ENCODE results near the gene IGFBP1.
A peak's percentile ranks its signal among the peaks of the same experiment; 100 is the strongest.
"Not testable (repeated sequence)": the region's sequence is repeated elsewhere in the genome, so short reads cannot be mapped to it uniquely, and the experiment has no call there.

The IGFBP1 gene

DNA sequence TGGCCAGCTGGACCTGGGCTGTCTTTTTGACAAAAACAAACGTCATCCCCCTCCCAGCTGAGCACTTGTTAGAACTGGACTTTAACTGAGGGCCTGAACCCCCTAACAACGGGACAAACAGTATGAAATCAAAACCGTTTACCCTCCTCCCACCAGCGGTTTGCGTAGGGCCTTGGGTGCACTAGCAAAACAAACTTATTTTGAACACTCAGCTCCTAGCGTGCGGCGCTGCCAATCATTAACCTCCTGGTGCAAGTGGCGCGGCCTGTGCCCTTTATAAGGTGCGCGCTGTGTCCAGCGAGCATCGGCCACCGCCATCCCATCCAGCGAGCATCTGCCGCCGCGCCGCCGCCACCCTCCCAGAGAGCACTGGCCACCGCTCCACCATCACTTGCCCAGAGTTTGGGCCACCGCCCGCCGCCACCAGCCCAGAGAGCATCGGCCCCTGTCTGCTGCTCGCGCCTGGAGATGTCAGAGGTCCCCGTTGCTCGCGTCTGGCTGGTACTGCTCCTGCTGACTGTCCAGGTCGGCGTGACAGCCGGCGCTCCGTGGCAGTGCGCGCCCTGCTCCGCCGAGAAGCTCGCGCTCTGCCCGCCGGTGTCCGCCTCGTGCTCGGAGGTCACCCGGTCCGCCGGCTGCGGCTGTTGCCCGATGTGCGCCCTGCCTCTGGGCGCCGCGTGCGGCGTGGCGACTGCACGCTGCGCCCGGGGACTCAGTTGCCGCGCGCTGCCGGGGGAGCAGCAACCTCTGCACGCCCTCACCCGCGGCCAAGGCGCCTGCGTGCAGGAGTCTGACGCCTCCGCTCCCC lies at the start of gene IGFBP1:
Gene IGFBP1, plus strand, starts transcription at position 304 of the 808 bp plus-strand sequence. Its CDS starts 165 bp downstream, at position 469.
- no peak for FAIRE-seq
- DNase-seq (ENCODE audit: insufficient read length, low spot score): no peak
- TF ChIP-seq POLR2A (IDR thresholded peaks at IDR 0.05; ENCODE audit: low read depth, low read length): peak; percentile 63

DNA sequence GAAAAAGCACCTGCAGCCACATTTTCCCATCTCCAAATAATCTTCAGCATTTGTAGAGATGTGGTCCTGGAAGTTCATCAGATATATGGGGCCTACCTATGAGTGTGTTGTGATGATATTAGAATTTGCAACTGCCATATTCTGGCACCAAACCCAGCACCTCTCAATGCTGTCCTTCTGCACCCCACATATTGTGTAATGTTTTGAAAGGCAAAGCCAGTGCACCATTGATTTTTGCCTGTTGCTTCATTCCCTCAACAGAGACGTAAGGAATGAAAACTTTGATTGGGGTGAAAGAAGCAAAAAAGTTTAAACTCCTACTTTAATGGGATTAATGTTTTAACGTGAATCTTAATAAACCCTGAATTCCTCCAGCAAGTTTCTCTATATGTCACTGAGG lies 49.4 kb upstream of the IGFBP1 start:
- not testable (repeated sequence) for FAIRE-seq; DNase-seq (ENCODE audit: insufficient read length, low spot score)

DNA sequence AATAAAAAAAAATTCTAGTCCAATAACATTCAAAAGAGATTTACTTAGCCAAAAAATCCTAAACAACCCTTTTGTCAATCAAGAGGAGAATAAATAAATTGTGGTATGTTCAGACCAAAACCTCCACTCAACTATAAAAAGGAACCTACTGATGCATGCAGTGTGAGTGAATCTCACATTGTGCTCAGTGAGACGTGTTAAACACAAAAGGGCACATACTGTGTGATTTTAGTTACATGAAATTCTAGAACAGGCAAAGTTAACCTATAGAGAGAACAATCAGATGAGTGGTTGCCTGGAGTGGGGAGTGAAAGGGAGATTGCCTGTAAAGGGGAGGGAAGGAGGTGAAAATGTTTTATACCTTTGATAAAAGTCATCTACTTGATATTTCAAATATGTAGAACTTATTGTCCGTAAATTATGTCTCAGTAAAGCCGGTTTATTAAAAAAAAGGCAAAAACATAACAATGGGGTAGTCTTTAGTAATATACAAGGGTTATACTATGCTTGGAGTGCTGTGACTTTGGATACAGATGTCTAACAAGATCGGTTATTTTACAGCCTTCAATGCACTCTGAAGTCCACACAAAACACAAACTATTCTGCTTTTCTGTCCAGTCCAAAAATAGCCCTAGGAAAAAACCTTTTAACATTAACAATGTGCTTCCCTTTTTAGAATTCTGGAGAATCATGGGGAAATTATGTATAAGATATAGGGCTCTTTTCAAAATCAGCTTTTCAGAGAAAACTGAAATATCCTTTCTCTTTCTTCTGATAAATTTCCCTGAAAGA lies 46.2 kb upstream of the IGFBP1 start:
- not testable (repeated sequence) for FAIRE-seq; DNase-seq (ENCODE audit: insufficient read length, low spot score)

DNA sequence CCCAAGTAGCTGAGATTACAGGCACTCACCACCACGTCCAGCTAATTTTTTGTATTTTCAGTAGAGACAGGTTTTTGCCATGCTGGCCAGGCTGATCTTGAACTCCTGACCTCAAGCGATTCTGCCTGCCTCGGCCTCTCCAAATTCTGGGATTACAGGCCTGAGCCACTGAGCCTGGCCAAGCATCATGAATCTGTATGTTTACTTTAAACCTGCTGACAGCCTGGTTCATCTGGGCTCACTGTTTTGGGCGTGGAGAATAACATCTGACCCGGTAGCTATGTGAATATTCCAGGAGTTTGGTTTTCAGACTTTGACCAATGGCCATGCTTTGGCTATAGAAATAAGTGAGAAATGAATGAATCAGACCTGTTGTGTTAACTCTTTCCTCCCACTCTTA lies 41.8 kb upstream of the IGFBP1 start:
- FAIRE-seq; DNase-seq (ENCODE audit: insufficient read length, low spot score): not testable (repeated sequence)

DNA sequence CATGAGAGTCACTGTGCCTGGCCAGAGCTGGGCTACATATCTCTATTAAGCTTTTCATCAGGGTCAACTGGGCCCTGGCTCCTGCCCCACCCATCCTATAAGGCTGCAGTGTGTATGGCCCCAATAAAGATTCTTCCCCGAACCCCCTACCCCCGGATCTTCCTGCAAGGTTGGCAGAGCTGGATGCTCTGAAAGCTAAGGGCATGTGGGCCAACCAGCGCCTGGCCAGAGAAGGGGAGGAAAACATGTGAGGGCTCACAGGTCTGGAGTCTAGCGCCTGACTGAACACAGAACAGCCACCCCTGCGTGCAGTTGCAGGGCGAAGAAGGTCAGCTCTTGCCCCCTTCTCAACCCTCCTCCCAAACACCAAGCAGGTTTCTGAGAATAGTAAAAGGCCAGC lies 39.6 kb upstream of the IGFBP1 start:
- not testable (repeated sequence) for DNase-seq (ENCODE audit: insufficient read length, low spot score); FAIRE-seq

DNA sequence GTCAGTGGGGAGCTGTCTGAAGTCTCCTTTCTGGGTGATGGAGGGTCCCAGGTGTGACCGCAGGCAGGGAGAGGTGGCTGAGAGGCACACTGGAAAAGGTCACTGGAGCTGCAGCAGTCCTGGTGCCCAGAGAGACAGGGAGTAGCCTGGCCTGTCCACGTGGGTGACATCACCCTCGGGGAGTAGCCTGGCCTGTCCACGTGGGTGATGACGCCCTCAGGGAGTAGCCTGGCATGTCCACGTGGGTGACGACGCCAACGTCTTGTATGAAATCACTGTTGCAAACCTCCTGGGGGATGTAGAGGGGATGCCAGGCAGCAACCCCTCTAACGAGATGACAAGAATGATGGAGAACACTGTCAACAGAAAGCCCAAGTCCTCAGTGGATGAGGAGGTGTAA lies 35.3 kb upstream of the IGFBP1 start:
- not testable (repeated sequence) for DNase-seq (ENCODE audit: insufficient read length, low spot score)

DNA sequence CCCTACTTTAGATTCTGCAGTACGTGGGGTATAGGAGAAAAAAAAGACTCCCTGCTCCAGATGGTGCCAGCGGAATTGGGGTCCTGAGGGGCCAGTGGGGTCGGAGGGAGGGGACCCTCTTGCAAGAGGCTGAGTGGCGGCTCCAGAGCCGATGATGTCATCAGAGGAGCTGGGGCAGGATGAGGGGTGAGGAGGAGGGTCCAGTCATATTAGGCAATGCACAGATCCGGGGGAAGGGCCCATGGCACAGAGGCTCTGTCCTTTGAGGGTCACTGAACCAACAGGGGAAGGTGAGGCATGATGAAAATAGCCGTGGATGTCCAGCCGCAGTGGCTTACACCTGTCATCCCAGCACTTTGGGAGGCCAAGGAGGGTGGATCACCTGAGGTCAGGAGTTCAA lies 34.8 kb upstream of the IGFBP1 start:
- FAIRE-seq; DNase-seq (ENCODE audit: insufficient read length, low spot score): not testable (repeated sequence)

More for the DNA sequence above, 35.3 kb upstream of the IGFBP1 start:
- not testable (repeated sequence) for FAIRE-seq

DNA sequence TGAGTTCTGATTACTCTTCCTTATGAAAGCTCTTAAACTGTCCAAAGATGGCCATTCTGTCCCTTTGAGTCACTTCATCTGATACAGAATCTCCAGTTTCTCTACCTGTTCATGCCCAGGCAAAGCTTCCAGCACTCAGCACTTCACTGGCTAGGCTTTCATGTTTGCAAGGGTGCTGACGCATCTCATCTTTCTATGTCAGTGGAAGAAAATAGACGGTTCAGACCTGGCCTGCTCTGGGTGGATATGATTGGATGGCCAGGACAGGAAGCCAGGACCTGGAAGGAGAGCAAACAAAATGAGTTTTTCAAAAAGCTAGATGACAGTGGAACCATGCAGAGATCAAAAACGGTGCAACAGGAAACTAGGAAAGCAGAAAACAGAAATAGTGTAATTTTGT lies 32.6 kb upstream of the IGFBP1 start:
- DNase-seq (ENCODE audit: insufficient read length, low spot score); FAIRE-seq: not testable (repeated sequence)

DNA sequence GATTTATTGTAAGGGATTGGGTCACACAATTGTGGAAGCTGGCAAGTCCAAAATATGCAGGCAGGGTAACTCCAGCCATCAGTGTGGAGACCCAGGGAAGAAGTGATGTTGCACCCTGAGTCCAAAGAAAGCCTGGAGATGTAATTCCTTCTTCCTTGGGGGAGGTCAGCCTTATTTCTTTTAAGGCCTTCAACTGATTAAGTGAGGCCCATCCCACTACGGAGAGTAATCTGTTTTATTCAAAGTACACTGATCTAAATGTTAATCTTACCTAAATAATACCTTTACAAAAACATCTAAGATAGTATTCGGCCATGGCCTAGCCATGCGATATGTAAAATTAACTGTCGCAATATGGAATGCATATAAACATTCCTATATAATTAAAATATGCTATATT lies 31.4 kb upstream of the IGFBP1 start:
- DNase-seq (ENCODE audit: insufficient read length, low spot score); FAIRE-seq: not testable (repeated sequence)

DNA sequence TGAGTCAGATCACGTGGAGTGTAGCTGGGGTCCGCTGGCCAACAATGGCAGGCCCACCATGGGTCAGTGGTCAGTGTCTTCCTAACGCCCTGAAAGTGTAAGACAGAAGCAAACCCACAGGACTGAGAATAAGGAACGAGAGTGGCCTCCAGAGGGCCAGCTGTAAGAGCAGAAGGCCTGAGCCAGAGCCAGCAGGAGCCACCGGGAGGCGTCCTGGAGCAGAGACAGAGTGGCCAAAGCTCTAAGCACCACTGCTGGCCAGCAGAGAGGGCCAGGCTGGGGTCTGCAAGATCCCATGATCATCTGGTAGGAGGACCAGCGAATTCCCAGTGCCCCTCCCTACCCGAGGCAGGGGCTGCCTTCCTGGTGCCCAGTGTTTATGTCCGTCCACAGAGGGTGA lies 24.6 kb upstream of the IGFBP1 start:
- no peak for FAIRE-seq
- DNase-seq (ENCODE audit: insufficient read length, low spot score): no peak

DNA sequence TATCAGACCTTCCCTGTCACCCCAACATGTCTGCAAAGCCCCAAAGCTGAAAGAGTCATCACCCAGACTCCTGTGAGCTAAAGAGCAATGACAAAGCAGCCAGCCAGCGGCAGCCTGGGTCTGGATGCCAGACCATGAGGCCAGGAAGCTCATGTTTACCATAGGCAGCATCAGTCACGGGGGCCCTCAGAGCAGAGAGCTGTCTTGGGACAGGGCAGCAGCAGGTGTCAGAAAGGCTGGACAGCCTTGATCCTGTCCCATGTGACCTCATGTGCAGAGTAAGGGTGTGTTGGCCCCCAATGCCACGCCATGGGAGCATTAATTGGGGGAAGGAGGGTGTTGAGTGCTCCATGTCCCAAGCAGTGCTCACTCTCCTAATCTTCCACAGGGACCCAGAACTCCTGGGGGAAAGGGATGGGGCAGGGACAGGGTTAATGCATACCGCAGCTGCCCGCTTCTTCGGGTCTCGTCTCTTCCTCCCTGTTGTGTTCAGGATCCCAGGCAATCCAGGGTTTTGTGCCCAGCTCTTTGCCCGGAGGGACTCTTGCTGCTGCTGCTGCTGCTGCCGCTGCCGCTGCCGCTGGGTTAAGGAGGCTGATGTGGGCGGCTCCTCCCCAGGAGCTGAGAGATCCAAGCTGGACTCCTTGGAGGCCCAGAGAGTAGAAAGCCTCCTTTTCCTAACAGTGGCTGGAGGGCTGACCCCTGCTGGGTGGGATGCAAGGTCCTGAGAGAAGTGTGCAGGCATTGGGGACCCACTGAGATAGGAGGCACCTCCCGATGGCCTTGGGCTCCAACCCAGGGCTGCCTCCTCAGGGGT lies 22.5 kb upstream of the IGFBP1 start:
- FAIRE-seq: no peak
- no peak for DNase-seq (ENCODE audit: insufficient read length, low spot score)
- no peak for TF ChIP-seq POLR2A (IDR thresholded peaks at IDR 0.05; ENCODE audit: low read depth, low read length)

More for the DNA sequence above, 24.6 kb upstream of the IGFBP1 start:
- TF ChIP-seq POLR2A (IDR thresholded peaks at IDR 0.05; ENCODE audit: low read depth, low read length): no peak

DNA sequence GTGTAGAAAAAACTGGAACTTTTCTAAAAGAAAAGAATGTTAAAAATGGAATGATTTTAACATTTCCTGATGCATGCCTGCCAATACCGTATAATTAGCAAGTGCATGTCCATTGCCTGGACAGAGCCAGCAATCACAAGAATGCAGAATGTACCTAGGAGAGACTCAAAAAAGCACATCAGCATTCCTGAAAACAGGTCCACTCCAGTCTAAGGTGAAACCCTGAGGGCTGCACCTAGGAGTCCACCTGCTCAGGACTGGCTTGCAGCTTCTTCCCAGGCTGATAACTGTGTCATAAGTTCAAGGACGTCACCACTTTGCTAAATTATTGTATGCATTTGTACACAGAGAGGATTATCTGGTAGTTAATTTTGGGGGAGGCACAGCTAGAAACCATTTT lies 20.8 kb upstream of the IGFBP1 start:
- no peak for TF ChIP-seq POLR2A (IDR thresholded peaks at IDR 0.05; ENCODE audit: low read depth, low read length)
- no peak for FAIRE-seq
- DNase-seq (ENCODE audit: insufficient read length, low spot score): no peak

DNA sequence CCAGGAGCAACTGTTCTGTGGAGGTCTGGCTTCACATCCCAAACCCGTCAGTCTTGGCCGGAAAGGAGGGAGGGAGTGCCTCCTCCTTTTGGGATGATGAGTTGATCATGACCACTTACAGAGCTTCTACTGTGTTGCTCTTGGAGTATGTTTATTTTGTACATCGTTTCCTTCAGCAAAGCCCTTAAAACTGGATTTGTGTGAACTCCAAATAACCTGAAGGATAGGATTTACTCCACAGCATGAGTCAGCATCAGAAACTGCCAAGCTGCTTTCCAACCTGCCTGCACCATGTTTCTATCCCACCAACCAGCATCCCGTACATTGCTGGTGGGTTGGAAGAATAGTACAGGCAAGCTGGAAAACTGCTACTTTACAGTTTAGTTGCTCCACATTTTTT lies 18.9 kb upstream of the IGFBP1 start:
- FAIRE-seq: no peak
- no peak for TF ChIP-seq POLR2A (IDR thresholded peaks at IDR 0.05; ENCODE audit: low read depth, low read length)
- no peak for DNase-seq (ENCODE audit: insufficient read length, low spot score)
